Mucosa of descending colon (tissue), 3 donors: ENCODE results near the gene ELOB. TPM values are rescaled to one million over a fixed set of nuclear protein-coding genes. Genes with fewer than 3 reads are reported as not detected.
A peak's percentile ranks its signal among the peaks of the same experiment; 100 is the strongest.

Experiments used
- ATAC-seq: fragments of 200-7000 bp; cut with Tn5 transposase; one replicate; pipeline ENCODE4 v1.9.1; 2020; ENCODE audit warnings: mild to moderate bottlenecking, moderate library complexity
- DNase-seq, 3 donors: peaks; one replicate each; pipeline ENCODE4 v3.0.0-alpha.2; 2020
- H3K36me3 ChIP-seq: fragments of 200-600 bp; one replicate; pipeline ENCODE4 v1.8.0; 2021; ENCODE audit warnings: low read depth, mild to moderate bottlenecking
- H3K4me1 ChIP-seq: fragments of 200-600 bp; one replicate; pipeline ENCODE4 v1.8.0; 2021; ENCODE audit warnings: low read depth, mild to moderate bottlenecking
- H3K4me3 ChIP-seq: fragments of 200-600 bp; one replicate; pipeline ENCODE4 v1.8.0; 2021; ENCODE audit warnings: mild to moderate bottlenecking
- H3K9me3 ChIP-seq: fragments of 200-600 bp; one replicate; pipeline ENCODE4 v1.8.0; 2021; ENCODE audit warnings: mild to moderate bottlenecking
- CTCF ChIP-seq: fragments of 200-600 bp; IDR thresholded peaks from one replicate; pipeline ENCODE4 v1.8.0; 2022; ENCODE audit warnings: antibody characterized with exemption, mild to moderate bottlenecking
- intact Hi-C, 2 donors: fragments of 100-400 bp; cut with DNase I in 1 of 2; cut with micrococcal nuclease in 1 of 2; formaldehyde crosslinking; loops; one replicate each; pipeline versions ENCODE4 v1.11.0 to v1.11.1; 2022; cut with DNase I, micrococcal nuclease
- total RNA-seq, 3 donors: library from RNA; stranded (reverse); fragmentation: NEBNext Ultra II Directional in 2 of 3; extraction: Animal tissue kit (Norgen Biotek cat#: 25700) in 2 of 3; gene quantifications; one replicate each; pipeline versions ENCODE4 v1.2.1 to v1.2.4, GENCODE V29; 2021 to 2023
- donor health status: DM: no; HTN: no; CAD: no; lungs with moderate emphysema.
- donor health status: DM: no; HTN: no; CAD: no.
- donor health status: DM: no; HTN: yes; CAD: no.

Gene ELOB
- total RNA-seq, 3 donors from 2014 or later: 231 to 296 (median 285) TPM

- DNase-seq (peak in 1 of 3 donors; percentile 27), ATAC-seq (no peak)
- H3K4me3 ChIP-seq: no peak overlapping the region
- H3K4me1 ChIP-seq: peaks cover 11% of the 10 kb centered on the region
- H3K36me3 ChIP-seq: no peaks in the 10 kb centered on the region
- intact Hi-C loops: no loop called here
- no peaks in the 10 kb centered on the region for H3K9me3 ChIP-seq
- no peak for TF ChIP-seq CTCF
Observed at GRCh38 chr16:2749936-2750335, 27.1 kb downstream of the ELOB start.

GRCh38 chr16:2749476-2749875 lies 27.6 kb downstream of the ELOB start:
- no peaks in the 10 kb centered on the region for H3K9me3 ChIP-seq
- H3K36me3 ChIP-seq: no peaks in the 10 kb centered on the region
- intact Hi-C loops: no loop called here
- DNase-seq: peak in 1 of 3 donors; percentile 35
- ATAC-seq: no peak
- H3K4me3 ChIP-seq: no peak overlapping the region
- peaks cover 6% of the 10 kb centered on the region for H3K4me1 ChIP-seq
- TF ChIP-seq CTCF: no peak

GRCh38 chr16:2748757-2749455 lies 28.2 kb downstream of the ELOB start:
- Histone ChIP-seq H3K4me3 (no peak overlapping the region), H3K4me1 (peaks cover under 1% of the 10 kb centered on the region), H3K36me3 (no peaks in the 10 kb centered on the region), H3K9me3 (no peaks in the 10 kb centered on the region)
- TF ChIP-seq CTCF: no peak
- ATAC-seq (no peak), DNase-seq (no peak)
- intact Hi-C loops: no loop called here

- H3K36me3 ChIP-seq: no peaks in the 10 kb centered on the region
- TF ChIP-seq CTCF: no peak
- no peak overlapping the region for H3K4me3 ChIP-seq
- intact Hi-C loops: no loop called here
- no peaks in the 10 kb centered on the region for H3K9me3 ChIP-seq
- ATAC-seq (no peak), DNase-seq (no peak)
- H3K4me1 ChIP-seq: no peaks in the 10 kb centered on the region
Observed at GRCh38 chr16:2745961-2746360, 31.1 kb downstream of the ELOB start.

- H3K36me3 ChIP-seq: no peaks in the 10 kb centered on the region
- no peaks in the 10 kb centered on the region for H3K9me3 ChIP-seq
- ATAC-seq: no peak
- TF ChIP-seq CTCF: no peak
- no peak overlapping the region for H3K4me3 ChIP-seq
- intact Hi-C loops: no loop called here
- no peaks in the 10 kb centered on the region for H3K4me1 ChIP-seq
- no peak for DNase-seq
Observed at GRCh38 chr16:2745116-2745890, 31.8 kb downstream of the ELOB start.
